ENCODE measurements around the gene TNRC6C.
A peak's percentile ranks its signal among the peaks of the same experiment; 100 is the strongest.

TNRC6C gene

GRCh38 chr17:78123258-78123929 is 164.9 kb downstream of the TNRC6C start:
- Histone ChIP-seq H3K27ac (ENCODE audit: low read depth, low read length) (no peak overlapping the region), H3K27me3 (ENCODE audit: control insufficient read depth, insufficient read depth, low read length) (no peaks in the 10 kb centered on the region), H3K36me3 (ENCODE audit: control insufficient read depth, insufficient read depth, low read length) (peaks cover 73% of the 10 kb centered on the region), H3K9me3 (ENCODE audit: control insufficient read depth, insufficient read depth, low read depth, low read length) (no peaks in the 10 kb centered on the region), H3K4me3 (ENCODE audit: low read depth, low read length) (no peak overlapping the region), H3K4me1 (ENCODE audit: control insufficient read depth, insufficient read depth, low read length) (peaks cover 16% of the 10 kb centered on the region), H3K9ac (ENCODE audit: low read length) (no peak overlapping the region)

- Histone ChIP-seq H3K9ac (ENCODE audit: low read length) (no peak overlapping the region), H3K4me3 (ENCODE audit: low read depth, low read length) (no peak overlapping the region), H3K27me3 (ENCODE audit: control insufficient read depth, insufficient read depth, low read length) (no peaks in the 10 kb centered on the region), H3K27ac (ENCODE audit: low read depth, low read length) (no peak overlapping the region), H3K36me3 (ENCODE audit: control insufficient read depth, insufficient read depth, low read length) (peaks cover 64% of the 10 kb centered on the region), H3K9me3 (ENCODE audit: control insufficient read depth, insufficient read depth, low read depth, low read length) (no peaks in the 10 kb centered on the region), H3K4me1 (ENCODE audit: control insufficient read depth, insufficient read depth, low read length) (peaks cover 21% of the 10 kb centered on the region)
Measured at GRCh38 chr17:78124081-78124835, 165.8 kb downstream of the TNRC6C start.

- Histone ChIP-seq H3K9me3 (ENCODE audit: control insufficient read depth, insufficient read depth, low read depth, low read length) (no peaks in the 10 kb centered on the region), H3K9ac (ENCODE audit: low read length) (no peak overlapping the region), H3K27me3 (ENCODE audit: control insufficient read depth, insufficient read depth, low read length) (no peaks in the 10 kb centered on the region), H3K4me1 (ENCODE audit: control insufficient read depth, insufficient read depth, low read length) (peaks cover 27% of the 10 kb centered on the region), H3K4me3 (ENCODE audit: low read depth, low read length) (no peak overlapping the region), H3K27ac (ENCODE audit: low read depth, low read length) (no peak overlapping the region), H3K36me3 (ENCODE audit: control insufficient read depth, insufficient read depth, low read length) (peaks cover 62% of the 10 kb centered on the region)
Measured at GRCh38 chr17:78124836-78125137, 166.3 kb downstream of the TNRC6C start.

GRCh38 chr17:78125138-78125913 is 166.8 kb downstream of the TNRC6C start:
- Histone ChIP-seq H3K4me3 (ENCODE audit: low read depth, low read length) (no peak overlapping the region), H3K27ac (ENCODE audit: low read depth, low read length) (no peak overlapping the region; the same call in 1 of the 2 replicates), H3K9ac (ENCODE audit: low read length) (no peak overlapping the region), H3K36me3 (ENCODE audit: control insufficient read depth, insufficient read depth, low read length) (peaks cover 60% of the 10 kb centered on the region), H3K9me3 (ENCODE audit: control insufficient read depth, insufficient read depth, low read depth, low read length) (no peaks in the 10 kb centered on the region), H3K27me3 (ENCODE audit: control insufficient read depth, insufficient read depth, low read length) (no peaks in the 10 kb centered on the region), H3K4me1 (ENCODE audit: control insufficient read depth, insufficient read depth, low read length) (peaks cover 32% of the 10 kb centered on the region)

GRCh38 chr17:78125976-78126894 is 167.7 kb downstream of the TNRC6C start:
- Histone ChIP-seq H3K36me3 (ENCODE audit: control insufficient read depth, insufficient read depth, low read length) (peaks cover 51% of the 10 kb centered on the region), H3K4me1 (ENCODE audit: control insufficient read depth, insufficient read depth, low read length) (peaks cover 40% of the 10 kb centered on the region), H3K9me3 (ENCODE audit: control insufficient read depth, insufficient read depth, low read depth, low read length) (no peaks in the 10 kb centered on the region), H3K27me3 (ENCODE audit: control insufficient read depth, insufficient read depth, low read length) (peaks cover 4% of the 10 kb centered on the region; the same call in 1 of the 2 replicates), H3K9ac (ENCODE audit: low read length) (no peak overlapping the region), H3K27ac (ENCODE audit: low read depth, low read length) (peak overlapping the region; percentile 87; the same call in 1 of the 2 replicates), H3K4me3 (ENCODE audit: low read depth, low read length) (peak overlapping the region; percentile 94; the same call in 1 of the 2 replicates)

- H3K9ac ChIP-seq (ENCODE audit: low read length) = peak overlapping the region; percentile 79
Measured at GRCh38 chr17:78126895-78127238, 168.4 kb downstream of the TNRC6C start.

GRCh38 chr17:78127239-78127887 is 168.9 kb downstream of the TNRC6C start:
- peaks cover 40% of the 10 kb centered on the region for H3K4me1 ChIP-seq (ENCODE audit: control insufficient read depth, insufficient read depth, low read length)
- H3K9ac ChIP-seq (ENCODE audit: low read length) = peak overlapping the region; percentile 79
- peak overlapping the region; percentile 87; the same call in 1 of the 2 replicates for H3K27ac ChIP-seq (ENCODE audit: low read depth, low read length)
- H3K4me3 ChIP-seq (ENCODE audit: low read depth, low read length) = peak overlapping the region; percentile 94
- peaks cover 40% of the 10 kb centered on the region for H3K36me3 ChIP-seq (ENCODE audit: control insufficient read depth, insufficient read depth, low read length)
- peaks cover 9% of the 10 kb centered on the region for H3K27me3 ChIP-seq (ENCODE audit: control insufficient read depth, insufficient read depth, low read length)
- H3K9me3 ChIP-seq (ENCODE audit: control insufficient read depth, insufficient read depth, low read depth, low read length) = no peaks in the 10 kb centered on the region

More at GRCh38 chr17:78126895-78127238, 168.4 kb downstream of the TNRC6C start:
- Histone ChIP-seq H3K4me3 (ENCODE audit: low read depth, low read length) (peak overlapping the region; percentile 94), H3K36me3 (ENCODE audit: control insufficient read depth, insufficient read depth, low read length) (peaks cover 45% of the 10 kb centered on the region), H3K9me3 (ENCODE audit: control insufficient read depth, insufficient read depth, low read depth, low read length) (no peaks in the 10 kb centered on the region), H3K4me1 (ENCODE audit: control insufficient read depth, insufficient read depth, low read length) (peaks cover 40% of the 10 kb centered on the region), H3K27ac (ENCODE audit: low read depth, low read length) (peak overlapping the region; percentile 87; the same call in 1 of the 2 replicates), H3K27me3 (ENCODE audit: control insufficient read depth, insufficient read depth, low read length) (peaks cover 8% of the 10 kb centered on the region; the same call in 1 of the 2 replicates)

- Histone ChIP-seq H3K4me1 (ENCODE audit: control insufficient read depth, insufficient read depth, low read length) (peaks cover 47% of the 10 kb centered on the region), H3K9ac (ENCODE audit: low read length) (peak overlapping the region; percentile 88), H3K27ac (ENCODE audit: low read depth, low read length) (peak overlapping the region; percentile 87; the same call in 1 of the 2 replicates), H3K9me3 (ENCODE audit: control insufficient read depth, insufficient read depth, low read depth, low read length) (no peaks in the 10 kb centered on the region), H3K4me3 (ENCODE audit: low read depth, low read length) (peak overlapping the region; percentile 94), H3K27me3 (ENCODE audit: control insufficient read depth, insufficient read depth, low read length) (peaks cover 16% of the 10 kb centered on the region), H3K36me3 (ENCODE audit: control insufficient read depth, insufficient read depth, low read length) (peaks cover 33% of the 10 kb centered on the region)
Measured at GRCh38 chr17:78127888-78128550, 169.5 kb downstream of the TNRC6C start.

GRCh38 chr17:78128551-78129350 is 170.2 kb downstream of the TNRC6C start, which contains the start of gene TMC6:
TSS of gene TMC6 (minus strand) at chr17:78128755. CDS start at chr17:78126832, 1,923 bp downstream.
- peak within 1 kb of the TSS; percentile 88 for H3K9ac ChIP-seq (ENCODE audit: low read length)
- H3K27me3 ChIP-seq (ENCODE audit: control insufficient read depth, insufficient read depth, low read length) = peaks cover 22% of the 10 kb centered on the region
- H3K4me1 ChIP-seq (ENCODE audit: control insufficient read depth, insufficient read depth, low read length) = peaks cover 50% of the 10 kb centered on the region
- H3K27ac ChIP-seq (ENCODE audit: low read depth, low read length) = peak within 1 kb of the TSS; percentile 87; the same call in 1 of the 2 replicates
- H3K9me3 ChIP-seq (ENCODE audit: control insufficient read depth, insufficient read depth, low read depth, low read length) = no peaks in the 10 kb centered on the region
- H3K36me3 ChIP-seq (ENCODE audit: control insufficient read depth, insufficient read depth, low read length) = peaks cover 26% of the 10 kb centered on the region
- peak within 1 kb of the TSS; percentile 94 for H3K4me3 ChIP-seq (ENCODE audit: low read depth, low read length)
